GM23338 (cell line): ENCODE data around the gene PAEP. TPM values are rescaled to one million over a fixed set of nuclear protein-coding genes. Genes with fewer than 3 reads are reported as not detected.
"Not testable (repeated sequence)": the region's sequence is repeated elsewhere in the genome, so short reads cannot be mapped to it uniquely, and the experiment has no call there.

ENCODE experiments used
- ATAC-seq: fragments of 200-7000 bp; cut with Tn5 transposase; 3 replicates; pipeline ENCODE4 v1.9.1; 2020
- DNase-seq: peaks from one replicate; pipeline ENCODE4 v3.0.0-alpha.2; 2015; ENCODE audit warnings: low spot score
- H2AFZ ChIP-seq: fragments of 200-600 bp; sonication (generic); 2 replicates; pipeline ENCODE4 v1.8.0; 2016; ENCODE audit warnings: antibody characterized with exemption, mild to moderate bottlenecking, moderate library complexity
- H3F3A ChIP-seq: fragments of 200-600 bp; sonication (generic); replicated peaks from 2 replicates; pipeline ENCODE4 v1.8.0; 2017; ENCODE audit warnings: antibody characterized with exemption, mixed run types, low read depth
- H3K27ac ChIP-seq: fragments of 200-600 bp; sonication (generic); 2 replicates; pipeline ENCODE4 v1.6.1; 2016; ENCODE audit warnings: low read depth
- H3K27me3 ChIP-seq: fragments of 200-600 bp; sonication (generic); 2 replicates; pipeline ENCODE4 v1.8.0; 2016; ENCODE audit warnings: mild to moderate bottlenecking, mixed run types, moderate library complexity; ENCODE audit not compliant: insufficient read depth
- H3K36me3 ChIP-seq: fragments of 200-600 bp; sonication (generic); 2 replicates; pipeline ENCODE4 v1.8.0; 2016; ENCODE audit warnings: mild to moderate bottlenecking; ENCODE audit not compliant: insufficient read depth
- H3K4me1 ChIP-seq: fragments of 200-600 bp; sonication (generic); 2 replicates; pipeline ENCODE4 v1.8.0; 2016; ENCODE audit warnings: mild to moderate bottlenecking, moderate library complexity; ENCODE audit not compliant: insufficient read depth
- H3K4me2 ChIP-seq: fragments of 200-600 bp; sonication (generic); 2 replicates; pipeline ENCODE4 v1.7.1; 2017; ENCODE audit warnings: mixed run types
- H3K4me3 ChIP-seq: fragments of 200-600 bp; sonication (generic); 2 replicates; pipeline ENCODE4 v1.6.1; 2016; ENCODE audit warnings: mixed run types
- H3K79me2 ChIP-seq: fragments of 200-600 bp; sonication (generic); replicated peaks from 2 replicates; pipeline ENCODE4 v1.8.0; 2017; ENCODE audit warnings: mild to moderate bottlenecking; ENCODE audit not compliant: insufficient read depth
- H3K9me2 ChIP-seq: fragments of 200-600 bp; sonication (generic); 2 replicates; pipeline ENCODE4 v1.8.0; 2017; ENCODE audit not compliant: insufficient read depth
- H4K20me1 ChIP-seq: fragments of 200-600 bp; sonication (generic); replicated peaks from 2 replicates; pipeline ENCODE4 v1.8.0; 2017; ENCODE audit warnings: mild to moderate bottlenecking; ENCODE audit not compliant: insufficient read depth
- H3K27ac Mint-ChIP-seq: 2 replicates; pipeline ENCODE4 v1.8.0; 2020; ENCODE audit warnings: inconsistent platforms, mild to moderate bottlenecking, moderate library complexity, mixed read lengths
- H3K27me3 Mint-ChIP-seq: 3 replicates; pipeline ENCODE4 v1.8.0; 2022; ENCODE audit warnings: low read depth, mild to moderate bottlenecking, moderate library complexity, mixed read lengths, inconsistent platforms; ENCODE audit not compliant: insufficient read depth, poor library complexity
- H3K36me3 Mint-ChIP-seq: 3 replicates; pipeline ENCODE4 v1.8.0; 2021; ENCODE audit warnings: low read depth, mild to moderate bottlenecking, inconsistent platforms, moderate library complexity, mixed read lengths
- H3K4me1 Mint-ChIP-seq: 3 replicates; pipeline ENCODE4 v1.8.0; 2020; ENCODE audit warnings: mild to moderate bottlenecking, inconsistent platforms, mixed read lengths
- H3K4me3 Mint-ChIP-seq: 3 replicates; pipeline ENCODE4 v1.8.0; 2021; ENCODE audit warnings: moderate library complexity, mild to moderate bottlenecking, inconsistent platforms, mixed read lengths
- H3K9me3 Mint-ChIP-seq: 3 replicates; pipeline ENCODE4 v1.8.0; 2020; ENCODE audit warnings: moderate library complexity, mild to moderate bottlenecking, inconsistent platforms, mixed read lengths
- NANOG ChIP-seq: IDR thresholded peaks from 2 replicates; pipeline ENCODE4 v1.6.1; 2016; ENCODE audit warnings: antibody characterized with exemption, borderline replicate concordance
- polyA plus RNA-seq: library from polyadenylated mRNA; unstranded; fragments of >200 nt; fragmentation: Nextera tagmentation; extraction: Ambion mirVana; gene quantifications from 2 replicates; pipeline ENCODE4 v1.2.1, GENCODE V29; 2016
- total RNA-seq: library from RNA; depleted of rRNA; stranded (reverse); fragments of >200 nt; shearing (Covaris generic); gene quantifications from 2 replicates; pipeline ENCODE4 v1.2.3, GENCODE V29; 2014
- TF ChIP-seq, protein P1 (sequence below): IDR thresholded peaks from one replicate; pipeline ENCODE4 v1.6.1; 2018; ENCODE audit warnings: antibody characterized with exemption; ENCODE audit not compliant: unreplicated experiment
- TF ChIP-seq, protein P2 (sequence below): fragments of 250-450 bp; sonication (Bioruptor Pico); IDR thresholded peaks from 2 replicates; pipeline ENCODE4 v1.5.0; 2020; ENCODE audit warnings: mild to moderate bottlenecking, moderate library complexity

The PAEP gene
- total and polyA plus RNA-seq, 2 experiments from 2014 or later: not detected

DNA sequence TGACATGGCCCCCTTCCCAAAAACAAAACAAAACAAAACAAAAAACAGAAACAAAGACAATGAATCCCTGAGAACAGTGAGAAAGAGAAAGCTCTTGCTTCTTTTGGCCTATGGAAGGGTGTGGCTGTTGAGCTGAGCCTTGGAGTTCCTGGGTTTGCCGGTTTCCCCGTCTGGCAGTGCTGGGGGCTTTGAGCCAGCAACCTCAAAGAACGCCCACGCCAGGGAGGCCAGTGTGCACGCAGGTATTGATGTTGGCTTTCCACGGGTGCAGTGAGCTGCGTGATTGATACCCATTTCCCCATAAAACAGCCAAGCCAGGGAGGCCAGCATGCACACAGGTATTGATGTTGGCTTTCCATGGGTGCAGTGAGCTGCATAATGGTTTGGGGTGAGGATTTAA is 48.7 kb upstream of the PAEP start (continued):
- TF ChIP-seq, protein P1, sequence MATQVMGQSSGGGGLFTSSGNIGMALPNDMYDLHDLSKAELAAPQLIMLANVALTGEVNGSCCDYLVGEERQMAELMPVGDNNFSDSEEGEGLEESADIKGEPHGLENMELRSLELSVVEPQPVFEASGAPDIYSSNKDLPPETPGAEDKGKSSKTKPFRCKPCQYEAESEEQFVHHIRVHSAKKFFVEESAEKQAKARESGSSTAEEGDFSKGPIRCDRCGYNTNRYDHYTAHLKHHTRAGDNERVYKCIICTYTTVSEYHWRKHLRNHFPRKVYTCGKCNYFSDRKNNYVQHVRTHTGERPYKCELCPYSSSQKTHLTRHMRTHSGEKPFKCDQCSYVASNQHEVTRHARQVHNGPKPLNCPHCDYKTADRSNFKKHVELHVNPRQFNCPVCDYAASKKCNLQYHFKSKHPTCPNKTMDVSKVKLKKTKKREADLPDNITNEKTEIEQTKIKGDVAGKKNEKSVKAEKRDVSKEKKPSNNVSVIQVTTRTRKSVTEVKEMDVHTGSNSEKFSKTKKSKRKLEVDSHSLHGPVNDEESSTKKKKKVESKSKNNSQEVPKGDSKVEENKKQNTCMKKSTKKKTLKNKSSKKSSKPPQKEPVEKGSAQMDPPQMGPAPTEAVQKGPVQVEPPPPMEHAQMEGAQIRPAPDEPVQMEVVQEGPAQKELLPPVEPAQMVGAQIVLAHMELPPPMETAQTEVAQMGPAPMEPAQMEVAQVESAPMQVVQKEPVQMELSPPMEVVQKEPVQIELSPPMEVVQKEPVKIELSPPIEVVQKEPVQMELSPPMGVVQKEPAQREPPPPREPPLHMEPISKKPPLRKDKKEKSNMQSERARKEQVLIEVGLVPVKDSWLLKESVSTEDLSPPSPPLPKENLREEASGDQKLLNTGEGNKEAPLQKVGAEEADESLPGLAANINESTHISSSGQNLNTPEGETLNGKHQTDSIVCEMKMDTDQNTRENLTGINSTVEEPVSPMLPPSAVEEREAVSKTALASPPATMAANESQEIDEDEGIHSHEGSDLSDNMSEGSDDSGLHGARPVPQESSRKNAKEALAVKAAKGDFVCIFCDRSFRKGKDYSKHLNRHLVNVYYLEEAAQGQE: no peak

DNA sequence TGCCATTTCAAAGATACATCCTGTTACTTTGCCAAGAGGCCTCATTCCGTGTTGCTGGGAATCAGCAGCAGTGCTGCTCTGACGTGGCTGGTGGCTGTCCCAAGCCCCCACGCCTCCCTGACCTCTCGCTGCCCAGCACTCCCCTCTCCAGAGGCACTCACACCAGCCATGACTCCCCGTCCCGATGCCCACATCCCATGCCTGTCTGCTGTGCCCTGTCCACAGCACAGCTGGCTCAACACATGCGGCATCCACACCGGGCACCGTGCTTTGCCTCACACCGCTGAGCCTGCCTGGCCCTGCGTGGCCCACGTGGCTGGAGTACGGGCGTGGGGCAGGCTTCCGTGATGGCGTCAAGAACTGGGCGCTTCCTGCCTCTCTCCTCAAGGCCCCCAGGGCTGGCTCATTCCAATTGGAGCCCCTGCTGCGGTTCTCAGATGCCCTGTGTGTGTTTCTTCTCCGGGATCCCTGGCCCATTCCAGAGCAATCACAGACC is 48.2 kb upstream of the PAEP start:
- H2AFZ ChIP-seq: no peak overlapping the region
- no peaks in the 10 kb centered on the region for H3K27me3 ChIP-seq
- Mint-ChIP-seq H3K27me3 (peaks cover 5% of the 10 kb centered on the region), H3K27ac (no peak overlapping the region), H3K36me3 (no peaks in the 10 kb centered on the region), H3K9me3 (no peaks in the 10 kb centered on the region; the same call in 2 of the 3 replicates), H3K4me1 (no peaks in the 10 kb centered on the region), H3K4me3 (no peak overlapping the region)
- H3K4me1 ChIP-seq: no peaks in the 10 kb centered on the region
- DNase-seq (no peak), ATAC-seq (no peak)
- no peak overlapping the region for H3K4me3 ChIP-seq
- no peaks in the 10 kb centered on the region for H4K20me1 ChIP-seq
- H3K4me2 ChIP-seq: no peak overlapping the region
- H3F3A ChIP-seq: no peaks in the 10 kb centered on the region
- no peaks in the 10 kb centered on the region for H3K36me3 ChIP-seq
- TF ChIP-seq NANOG: no peak
- no peaks in the 10 kb centered on the region for H3K9me2 ChIP-seq
- H3K27ac ChIP-seq: no peak overlapping the region
- no peaks in the 10 kb centered on the region for H3K79me2 ChIP-seq

DNA sequence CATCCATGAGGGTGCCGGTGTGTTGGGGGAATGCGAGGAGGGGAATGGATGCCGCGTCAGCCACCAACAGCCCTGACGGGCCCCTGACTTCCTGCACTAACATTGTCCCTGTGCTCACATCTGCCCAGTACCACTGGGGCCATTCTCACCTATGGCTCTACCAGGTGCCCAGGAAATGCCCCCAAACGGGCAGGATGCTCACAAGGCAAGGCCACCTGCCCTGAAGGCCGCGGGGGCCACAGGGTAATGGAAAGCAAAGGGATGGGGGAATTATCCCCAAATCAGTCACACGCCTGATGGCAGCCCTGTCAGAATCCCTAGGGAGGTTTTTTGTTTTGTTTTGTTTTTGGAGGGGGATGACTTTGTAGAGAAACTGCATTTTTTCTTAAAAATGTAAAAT is 47.6 kb upstream of the PAEP start:
- H3K4me3 ChIP-seq, H3K79me2 ChIP-seq, H3F3A ChIP-seq, DNase-seq, H3K4me2 ChIP-seq, H4K20me1 ChIP-seq, H3K27ac Mint-ChIP-seq, H3K36me3 ChIP-seq, H3K27ac ChIP-seq, H3K4me1 ChIP-seq, H2AFZ ChIP-seq, H3K27me3 ChIP-seq, H3K36me3 Mint-ChIP-seq, H3K4me3 Mint-ChIP-seq, H3K27me3 Mint-ChIP-seq, H3K9me2 ChIP-seq, ATAC-seq, H3K9me3 Mint-ChIP-seq, H3K4me1 Mint-ChIP-seq: not testable (repeated sequence)

DNA sequence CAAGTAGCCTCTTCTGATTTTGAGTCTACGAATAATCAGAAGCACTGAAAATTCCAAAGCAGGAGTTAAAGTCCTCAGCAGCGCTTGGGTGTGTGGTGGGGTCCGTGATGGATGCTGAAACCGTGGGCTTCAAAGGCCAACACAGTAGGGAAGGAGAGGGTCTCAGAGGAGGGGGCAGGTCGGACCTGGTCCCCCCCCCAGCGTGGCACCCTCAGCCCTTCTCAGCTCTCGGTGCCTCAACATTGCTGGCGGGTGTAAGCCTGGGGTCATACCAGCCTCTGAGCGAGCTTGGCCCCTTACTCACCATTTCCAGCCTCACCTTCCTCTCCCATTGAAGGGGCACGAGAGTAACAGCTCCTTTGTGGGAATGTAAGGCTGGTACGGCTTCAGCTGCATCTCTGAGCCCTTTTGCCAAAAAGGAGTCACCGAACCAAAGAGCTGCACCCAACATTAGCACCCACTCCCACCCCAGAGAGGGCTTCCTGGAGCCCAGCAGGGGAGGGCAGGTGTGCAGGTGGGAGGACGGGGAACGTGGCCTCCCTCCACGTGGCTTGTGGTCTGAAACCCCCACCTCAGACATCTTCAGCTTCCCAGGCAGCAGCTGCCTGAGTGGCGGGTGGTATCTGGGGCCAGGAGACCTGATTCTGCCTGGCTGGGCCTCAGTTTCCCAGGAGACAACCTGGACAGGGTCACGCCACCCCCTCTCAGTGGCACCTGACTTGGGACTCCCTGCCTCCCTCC is 47.0 kb upstream of the PAEP start:
- ATAC-seq: no peak
- Mint-ChIP-seq H3K36me3 (no peaks in the 10 kb centered on the region), H3K9me3 (no peaks in the 10 kb centered on the region), H3K4me1 (no peaks in the 10 kb centered on the region), H3K27me3 (peaks cover 4% of the 10 kb centered on the region), H3K27ac (no peak overlapping the region), H3K4me3 (no peak overlapping the region)
- Histone ChIP-seq H3K4me3 (no peak overlapping the region), H3K4me1 (no peaks in the 10 kb centered on the region), H2AFZ (no peak overlapping the region), H3F3A (no peaks in the 10 kb centered on the region), H3K27ac (no peak overlapping the region), H3K27me3 (no peaks in the 10 kb centered on the region), H3K79me2 (no peaks in the 10 kb centered on the region), H3K36me3 (no peaks in the 10 kb centered on the region), H3K9me2 (no peaks in the 10 kb centered on the region), H3K4me2 (no peak overlapping the region), H4K20me1 (no peaks in the 10 kb centered on the region)
- DNase-seq: no peak
- TF ChIP-seq, protein P2, sequence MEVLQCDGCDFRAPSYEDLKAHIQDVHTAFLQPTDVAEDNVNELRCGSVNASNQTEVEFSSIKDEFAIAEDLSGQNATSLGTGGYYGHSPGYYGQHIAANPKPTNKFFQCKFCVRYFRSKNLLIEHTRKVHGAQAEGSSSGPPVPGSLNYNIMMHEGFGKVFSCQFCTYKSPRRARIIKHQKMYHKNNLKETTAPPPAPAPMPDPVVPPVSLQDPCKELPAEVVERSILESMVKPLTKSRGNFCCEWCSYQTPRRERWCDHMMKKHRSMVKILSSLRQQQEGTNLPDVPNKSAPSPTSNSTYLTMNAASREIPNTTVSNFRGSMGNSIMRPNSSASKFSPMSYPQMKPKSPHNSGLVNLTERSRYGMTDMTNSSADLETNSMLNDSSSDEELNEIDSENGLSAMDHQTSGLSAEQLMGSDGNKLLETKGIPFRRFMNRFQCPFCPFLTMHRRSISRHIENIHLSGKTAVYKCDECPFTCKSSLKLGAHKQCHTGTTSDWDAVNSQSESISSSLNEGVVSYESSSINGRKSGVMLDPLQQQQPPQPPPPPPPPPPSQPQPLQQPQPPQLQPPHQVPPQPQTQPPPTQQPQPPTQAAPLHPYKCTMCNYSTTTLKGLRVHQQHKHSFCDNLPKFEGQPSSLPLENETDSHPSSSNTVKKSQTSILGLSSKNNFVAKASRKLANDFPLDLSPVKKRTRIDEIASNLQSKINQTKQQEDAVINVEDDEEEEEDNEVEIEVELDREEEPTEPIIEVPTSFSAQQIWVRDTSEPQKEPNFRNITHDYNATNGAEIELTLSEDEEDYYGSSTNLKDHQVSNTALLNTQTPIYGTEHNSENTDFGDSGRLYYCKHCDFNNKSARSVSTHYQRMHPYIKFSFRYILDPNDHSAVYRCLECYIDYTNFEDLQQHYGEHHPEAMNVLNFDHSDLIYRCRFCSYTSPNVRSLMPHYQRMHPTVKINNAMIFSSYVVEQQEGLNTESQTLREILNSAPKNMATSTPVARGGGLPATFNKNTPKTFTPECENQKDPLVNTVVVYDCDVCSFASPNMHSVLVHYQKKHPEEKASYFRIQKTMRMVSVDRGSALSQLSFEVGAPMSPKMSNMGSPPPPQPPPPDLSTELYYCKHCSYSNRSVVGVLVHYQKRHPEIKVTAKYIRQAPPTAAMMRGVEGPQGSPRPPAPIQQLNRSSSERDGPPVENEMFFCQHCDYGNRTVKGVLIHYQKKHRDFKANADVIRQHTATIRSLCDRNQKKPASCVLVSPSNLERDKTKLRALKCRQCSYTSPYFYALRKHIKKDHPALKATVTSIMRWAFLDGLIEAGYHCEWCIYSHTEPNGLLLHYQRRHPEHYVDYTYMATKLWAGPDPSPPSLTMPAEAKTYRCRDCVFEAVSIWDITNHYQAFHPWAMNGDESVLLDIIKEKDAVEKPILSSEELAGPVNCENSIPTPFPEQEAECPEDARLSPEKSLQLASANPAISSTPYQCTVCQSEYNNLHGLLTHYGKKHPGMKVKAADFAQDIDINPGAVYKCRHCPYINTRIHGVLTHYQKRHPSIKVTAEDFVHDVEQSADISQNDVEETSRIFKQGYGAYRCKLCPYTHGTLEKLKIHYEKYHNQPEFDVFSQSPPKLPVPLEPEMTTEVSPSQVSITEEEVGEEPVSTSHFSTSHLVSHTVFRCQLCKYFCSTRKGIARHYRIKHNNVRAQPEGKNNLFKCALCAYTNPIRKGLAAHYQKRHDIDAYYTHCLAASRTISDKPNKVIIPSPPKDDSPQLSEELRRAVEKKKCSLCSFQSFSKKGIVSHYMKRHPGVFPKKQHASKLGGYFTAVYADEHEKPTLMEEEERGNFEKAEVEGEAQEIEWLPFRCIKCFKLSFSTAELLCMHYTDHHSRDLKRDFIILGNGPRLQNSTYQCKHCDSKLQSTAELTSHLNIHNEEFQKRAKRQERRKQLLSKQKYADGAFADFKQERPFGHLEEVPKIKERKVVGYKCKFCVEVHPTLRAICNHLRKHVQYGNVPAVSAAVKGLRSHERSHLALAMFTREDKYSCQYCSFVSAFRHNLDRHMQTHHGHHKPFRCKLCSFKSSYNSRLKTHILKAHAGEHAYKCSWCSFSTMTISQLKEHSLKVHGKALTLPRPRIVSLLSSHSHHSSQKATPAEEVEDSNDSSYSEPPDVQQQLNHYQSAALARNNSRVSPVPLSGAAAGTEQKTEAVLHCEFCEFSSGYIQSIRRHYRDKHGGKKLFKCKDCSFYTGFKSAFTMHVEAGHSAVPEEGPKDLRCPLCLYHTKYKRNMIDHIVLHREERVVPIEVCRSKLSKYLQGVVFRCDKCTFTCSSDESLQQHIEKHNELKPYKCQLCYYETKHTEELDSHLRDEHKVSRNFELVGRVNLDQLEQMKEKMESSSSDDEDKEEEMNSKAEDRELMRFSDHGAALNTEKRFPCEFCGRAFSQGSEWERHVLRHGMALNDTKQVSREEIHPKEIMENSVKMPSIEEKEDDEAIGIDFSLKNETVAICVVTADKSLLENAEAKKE (CRISPR knock-in tag): no peak
